Stimulated activated CD4-positive, alpha-beta T cell treated with anti-CD3 and anti-CD28 coated beads, Interleukin-2, amount 100 ng/mL, for 24 hours (primary cell): Measurements from ENCODE around the gene GSTT2.
"Not testable (repeated sequence)": the region's sequence is repeated elsewhere in the genome, so short reads cannot be mapped to it uniquely, and the experiment has no call there.

Experiments
- DNase-seq, 2 donors: peaks; one replicate each; pipeline ENCODE4 v3.0.0-alpha.2; 2020

GSTT2 gene

GRCh38 chr22:23974836-23975352, 5.0 kb upstream of the GSTT2 start:
- not testable (repeated sequence) for DNase-seq

DNA sequence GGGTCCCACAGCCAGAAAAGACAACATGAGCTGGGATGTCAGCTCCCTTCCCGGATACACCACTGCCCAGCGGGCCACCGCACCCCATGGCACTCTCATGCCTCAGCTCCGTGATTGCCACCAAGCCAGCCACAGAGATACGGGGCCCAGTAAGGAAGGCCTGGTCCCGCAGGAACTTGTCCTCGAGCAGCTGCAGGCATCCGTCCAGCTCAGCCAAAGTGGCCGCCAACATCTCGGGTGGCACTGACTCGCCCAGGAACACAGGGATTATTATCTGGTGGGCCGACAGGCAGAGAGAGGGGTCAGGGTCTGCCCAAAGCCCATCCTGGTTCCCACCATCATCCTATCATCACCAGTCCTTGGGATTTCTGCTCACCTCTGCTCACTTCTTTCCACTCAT, 2.6 kb upstream of the GSTT2 start:
- DNase-seq = not testable (repeated sequence)

DNA sequence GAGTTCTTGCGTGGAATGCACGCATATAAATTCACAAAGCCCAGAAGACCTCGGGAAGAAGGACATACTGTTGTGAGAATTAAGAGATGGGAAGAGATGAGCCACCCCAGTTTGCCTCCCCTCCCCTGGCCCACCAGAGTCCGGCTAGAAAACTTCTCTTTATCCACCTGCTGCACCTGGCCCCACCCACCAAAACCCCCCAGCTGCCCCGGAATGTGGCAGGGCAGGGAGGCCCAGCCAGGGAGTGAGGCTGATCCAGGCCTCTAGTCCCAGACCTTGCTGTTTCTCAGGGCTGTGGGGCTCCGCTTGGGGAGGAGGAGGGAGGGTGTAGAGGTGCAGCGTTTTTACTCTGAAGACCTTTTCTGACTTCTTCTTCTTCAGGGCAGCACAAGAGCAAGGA, 633 bp downstream of the GSTT2 start:
- not testable (repeated sequence) for DNase-seq

- peak; percentile 10 to 84 for DNase-seq
Observed at GRCh38 chr22:23984430-23984829, 4.5 kb downstream of the GSTT2 start.

DNA sequence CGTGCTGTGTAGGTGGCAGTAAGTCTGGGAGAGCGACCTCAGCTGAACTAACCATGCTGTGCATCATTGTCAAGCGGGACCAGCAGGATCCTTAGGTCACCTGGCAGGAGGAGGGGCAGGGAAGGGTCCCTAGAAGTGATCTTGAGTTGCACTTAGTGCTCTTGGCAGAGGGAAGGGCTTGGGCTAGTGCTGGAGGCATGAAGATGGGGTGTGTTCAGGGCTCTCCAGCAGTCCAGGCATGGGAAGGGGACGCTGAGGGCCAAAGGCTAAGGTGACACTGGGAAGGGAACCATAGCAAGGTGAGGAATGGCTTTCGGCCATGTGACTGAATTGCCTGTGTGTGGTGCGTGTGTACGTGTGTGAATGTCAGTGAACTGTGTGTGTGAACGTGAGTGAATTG, 6.2 kb downstream of the GSTT2 start:
- not testable (repeated sequence) for DNase-seq

DNA sequence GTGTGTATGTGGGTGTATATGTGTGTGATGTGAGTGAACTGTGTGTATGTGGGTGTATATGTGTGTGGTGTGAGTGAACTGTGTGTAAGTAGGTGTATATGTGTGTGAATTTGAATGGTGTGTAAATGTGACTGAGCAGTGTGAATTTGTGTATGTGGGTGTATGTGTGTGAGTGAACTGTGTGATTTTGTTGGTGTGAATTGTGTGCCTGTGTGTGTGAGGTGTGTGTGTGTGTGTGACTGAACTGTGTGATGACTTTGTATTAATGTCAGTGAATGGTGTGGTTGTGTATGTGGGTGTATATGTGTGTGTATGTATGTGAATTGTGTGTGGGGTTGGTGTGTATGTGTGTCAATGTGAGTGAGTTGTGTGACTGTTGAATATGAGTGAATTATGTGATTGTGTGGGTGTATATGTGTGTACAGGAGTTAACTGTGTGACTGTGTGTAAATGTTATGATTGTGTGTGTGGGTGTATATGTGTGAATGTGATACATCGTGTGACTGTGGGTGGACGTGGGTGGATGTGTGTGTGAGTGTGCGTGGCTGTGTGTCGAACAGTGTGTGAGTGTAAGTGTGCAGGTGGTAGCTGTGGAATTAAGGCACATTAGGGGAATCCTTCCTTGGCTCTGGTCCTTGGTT, 6.7 kb downstream of the GSTT2 start:
- DNase-seq = not testable (repeated sequence)

DNA sequence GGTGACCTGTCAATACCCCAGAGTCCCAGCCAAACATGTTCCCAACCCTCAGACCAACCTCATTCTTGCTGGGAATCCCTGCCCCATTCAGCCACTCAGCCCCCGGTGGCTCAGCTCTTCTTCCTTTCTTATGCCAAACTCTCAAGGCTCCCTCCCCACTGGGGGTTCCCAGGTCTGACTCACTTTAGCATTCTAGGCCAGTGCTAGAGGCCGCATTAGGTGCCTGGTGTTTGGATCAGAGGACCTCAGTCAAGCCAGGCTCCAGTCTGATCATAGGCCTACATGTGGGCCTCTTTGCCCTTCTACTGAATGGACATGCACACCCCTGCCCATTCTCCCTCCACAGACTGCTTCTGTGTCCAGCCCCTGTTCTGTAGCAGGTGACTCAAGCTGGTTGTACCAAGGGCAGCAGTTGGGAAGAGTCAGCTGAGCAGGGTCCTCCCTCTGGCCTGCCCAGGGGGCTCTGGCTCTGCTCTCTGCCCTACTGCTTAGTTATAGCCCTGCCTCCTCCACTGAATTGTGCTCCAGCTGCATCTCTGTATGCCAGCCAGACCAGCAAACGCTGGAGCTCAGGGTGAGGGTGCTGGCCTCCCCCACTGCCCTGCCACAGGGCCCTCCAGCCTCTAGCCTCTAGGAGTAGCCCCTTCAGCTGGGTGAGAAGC, 9.8 kb downstream of the GSTT2 start:
- not testable (repeated sequence) for DNase-seq

DNA sequence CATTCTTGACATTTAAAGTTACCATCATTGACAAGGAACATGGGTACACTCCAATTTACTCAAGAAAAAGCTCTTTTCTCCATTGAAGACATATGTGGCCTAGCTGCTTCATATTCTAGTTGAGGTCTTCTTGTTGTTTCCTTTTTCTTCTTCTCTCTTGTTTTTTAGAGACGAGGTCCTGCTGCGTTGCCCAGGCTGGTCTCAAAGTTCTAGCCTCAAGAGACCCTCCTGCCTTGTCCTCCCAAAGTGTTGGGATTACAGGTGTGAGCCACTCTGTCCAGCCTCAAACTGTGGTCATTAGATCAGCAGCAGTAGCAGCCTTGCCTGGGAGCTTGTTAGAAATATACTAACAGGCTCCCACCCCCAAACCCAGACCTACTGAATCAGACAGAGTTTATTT, 13.1 kb downstream of the GSTT2 start:
- not testable (repeated sequence) for DNase-seq

DNA sequence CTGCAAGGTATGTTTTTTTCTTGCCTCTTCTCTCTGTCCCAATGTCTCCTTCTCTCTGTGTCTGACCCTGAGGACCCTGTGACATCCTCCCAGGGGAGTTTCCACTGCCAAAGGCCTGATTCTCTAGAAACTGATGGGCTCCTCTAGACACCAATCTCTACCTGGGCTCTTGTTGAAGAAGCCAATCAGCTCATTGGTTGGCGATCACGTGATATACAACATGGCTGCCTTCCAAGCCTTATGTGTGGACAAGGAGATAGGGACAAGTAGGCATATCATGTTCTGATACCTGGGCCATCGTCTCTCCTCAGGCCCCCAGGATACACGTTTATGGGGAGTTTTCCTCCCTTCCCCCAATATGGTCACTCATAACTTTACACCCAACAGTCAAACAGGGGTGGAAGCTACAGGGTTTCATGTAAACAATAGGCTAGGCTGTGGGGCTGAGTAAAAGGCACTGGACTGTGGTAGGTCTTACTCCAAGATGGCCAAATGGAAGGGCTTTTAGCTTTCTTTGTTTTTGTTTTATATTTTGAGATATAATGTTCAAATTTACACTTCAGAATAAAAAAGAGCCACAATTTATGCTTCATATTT, 13.7 kb downstream of the GSTT2 start:
- not testable (repeated sequence) for DNase-seq

DNA sequence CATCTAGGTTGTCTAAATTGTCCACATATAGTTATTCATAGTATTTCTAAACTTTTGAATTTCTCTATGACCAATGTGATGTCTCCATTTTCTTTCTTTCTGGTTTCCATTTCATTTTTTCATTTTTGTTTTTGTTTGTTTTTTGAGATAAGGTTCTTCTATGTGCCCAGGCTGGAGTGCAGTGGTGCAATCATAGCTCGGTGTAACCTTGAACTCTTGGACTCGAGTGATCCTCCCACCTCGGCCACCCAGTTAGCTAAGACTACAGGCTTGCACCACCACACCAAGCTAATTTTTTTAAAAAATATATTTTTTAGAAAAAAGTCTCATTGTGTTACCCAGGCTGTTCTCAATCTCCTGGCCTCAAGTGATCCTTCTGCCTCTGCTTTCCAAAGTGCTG, 17.2 kb downstream of the GSTT2 start:
- DNase-seq = no peak

DNA sequence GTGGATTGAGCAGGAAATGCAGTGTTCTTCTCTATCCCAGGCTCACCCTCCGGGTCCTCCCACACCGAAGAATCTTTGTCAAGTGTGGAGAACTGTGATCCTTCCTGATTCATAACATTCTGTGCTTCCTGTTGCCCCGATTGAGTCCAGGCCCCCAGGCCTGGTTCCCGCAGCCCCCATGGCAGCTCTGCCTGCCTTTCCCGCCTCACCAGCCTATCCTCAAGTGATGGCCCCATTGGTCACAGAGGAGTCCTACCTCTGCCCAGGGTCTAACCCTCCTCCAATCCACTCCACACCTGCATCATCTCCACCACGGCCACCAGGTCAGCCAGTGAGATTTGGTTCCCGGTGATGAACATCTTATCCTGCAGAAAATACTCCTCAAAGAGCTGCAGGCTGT, 19.8 kb downstream of the GSTT2 start:
- DNase-seq = not testable (repeated sequence)

DNA sequence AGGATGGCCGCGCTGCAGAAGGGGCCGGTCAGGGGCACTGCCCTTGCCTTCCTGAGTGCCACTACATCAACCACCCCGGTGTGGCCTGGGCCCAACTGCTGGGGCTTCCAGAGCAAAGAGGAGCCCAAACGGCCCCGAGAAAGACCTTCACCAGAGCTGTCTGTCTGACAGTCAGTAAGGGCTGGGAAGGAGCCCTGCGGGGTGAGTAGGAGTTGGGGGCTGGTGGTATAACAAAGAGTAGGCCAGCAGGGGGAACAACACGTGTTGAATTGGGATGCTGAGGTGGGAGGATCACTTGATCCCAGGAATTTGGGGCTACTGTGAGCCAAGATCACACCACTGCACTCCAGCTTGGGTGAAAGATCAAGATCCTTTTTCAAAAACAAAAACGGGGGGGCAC, 21.4 kb downstream of the GSTT2 start:
- DNase-seq = no peak

- DNase-seq = no peak
Observed at GRCh38 chr22:24002272-24002671, 22.3 kb downstream of the GSTT2 start.

DNA sequence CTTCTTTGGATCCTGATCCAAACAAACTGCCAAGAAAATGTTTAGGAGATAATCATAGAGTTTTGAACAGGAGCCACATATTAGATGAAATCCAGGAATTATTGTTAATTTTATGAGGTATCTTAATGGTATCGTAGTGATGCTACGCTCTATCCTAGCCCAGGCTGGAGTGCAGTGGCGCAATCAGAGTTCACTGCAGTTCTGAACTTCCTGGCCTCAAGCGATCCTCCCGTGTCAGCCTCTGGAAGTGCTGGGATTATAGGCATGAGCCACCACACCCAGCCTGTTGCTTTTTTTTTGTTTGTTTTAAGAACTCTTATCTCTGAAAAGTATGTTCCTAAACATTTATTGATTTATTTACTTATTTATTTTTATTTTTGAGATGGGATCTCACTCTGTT, 22.9 kb downstream of the GSTT2 start:
- no peak for DNase-seq

DNA sequence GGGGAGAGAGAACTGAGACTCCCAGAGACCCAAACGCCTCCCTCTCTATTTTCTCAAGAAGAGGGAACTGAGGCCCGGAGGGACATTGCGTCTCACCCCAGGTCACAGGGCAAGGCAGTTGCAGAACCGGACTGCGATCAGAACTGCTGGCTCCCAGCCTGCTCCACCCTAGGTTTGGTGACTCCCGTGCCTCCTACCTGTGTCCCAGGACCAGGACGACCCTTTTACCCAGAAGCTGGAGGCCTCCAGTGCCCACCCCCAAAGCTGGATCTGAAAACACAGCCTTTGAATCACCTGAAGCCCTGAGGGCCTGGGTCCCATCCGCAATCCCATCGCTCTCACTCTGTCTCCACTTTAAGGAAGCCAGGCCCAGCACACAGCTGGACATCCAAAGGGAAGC, 24.0 kb downstream of the GSTT2 start:
- no peak for DNase-seq

DNA sequence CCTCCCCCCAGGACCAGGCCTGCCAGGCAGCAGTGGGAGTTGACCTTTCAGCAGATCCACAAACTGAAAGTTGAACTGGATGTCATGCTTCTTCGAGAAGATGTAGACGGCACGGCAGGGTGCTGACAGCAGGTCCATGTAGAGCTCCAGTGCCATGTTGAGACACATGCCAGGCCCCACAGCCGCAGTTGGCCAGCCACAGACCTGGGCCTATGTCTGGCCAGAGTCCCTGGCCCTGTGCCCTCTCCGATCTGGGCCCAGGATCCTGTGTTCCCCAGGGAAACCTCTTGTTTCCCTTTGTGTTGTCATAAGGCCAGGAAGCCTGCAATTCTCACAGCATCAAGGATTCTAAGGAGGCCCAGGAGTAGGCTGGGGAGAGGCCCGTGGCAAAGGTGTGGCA, 25.3 kb downstream of the GSTT2 start, which contains the start of gene GSTT4:
GSTT4 (minus strand) TSS at position 253 of the 400 bp plus-strand sequence; CDS start at position 156, 97 bp downstream.
- DNase-seq = no peak

DNA sequence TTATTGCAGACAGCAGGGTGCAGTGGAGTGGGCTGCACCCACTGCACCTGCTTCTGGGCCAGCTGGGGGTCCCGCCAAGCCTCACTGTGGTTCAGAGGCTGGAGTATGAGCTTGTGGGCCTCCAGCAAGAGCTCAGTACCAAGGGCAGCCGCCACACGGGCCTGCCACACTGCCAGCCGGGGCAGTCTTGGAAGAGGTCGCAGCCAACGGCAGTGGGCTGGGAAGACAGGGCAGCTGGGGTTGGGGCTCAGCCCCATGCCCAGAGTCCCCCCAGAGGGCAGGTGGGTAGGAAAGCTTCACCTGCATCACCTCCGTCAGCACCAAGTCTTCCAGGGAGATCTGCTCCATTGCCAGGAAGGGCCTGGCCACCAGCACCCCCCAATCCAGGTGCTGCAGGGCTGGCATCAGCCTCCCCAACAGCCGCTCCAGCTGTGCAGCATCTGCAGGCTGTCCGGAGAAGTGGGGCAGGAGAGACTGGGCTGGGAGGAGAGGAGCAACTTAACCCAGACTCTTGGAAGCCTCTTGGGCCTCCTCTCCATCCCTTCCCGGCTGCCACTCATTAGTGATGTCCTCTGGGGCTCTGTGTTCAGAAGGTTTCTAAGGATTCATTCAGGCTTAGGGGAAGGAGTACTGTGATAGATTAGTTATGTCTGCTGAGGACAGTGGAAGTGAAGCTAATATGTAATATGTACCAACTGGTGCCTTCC, 26.4 kb downstream of the GSTT2 start:
- no peak for DNase-seq

- no peak for DNase-seq
Observed at GRCh38 chr22:24006914-24007214, 26.9 kb downstream of the GSTT2 start.

DNA sequence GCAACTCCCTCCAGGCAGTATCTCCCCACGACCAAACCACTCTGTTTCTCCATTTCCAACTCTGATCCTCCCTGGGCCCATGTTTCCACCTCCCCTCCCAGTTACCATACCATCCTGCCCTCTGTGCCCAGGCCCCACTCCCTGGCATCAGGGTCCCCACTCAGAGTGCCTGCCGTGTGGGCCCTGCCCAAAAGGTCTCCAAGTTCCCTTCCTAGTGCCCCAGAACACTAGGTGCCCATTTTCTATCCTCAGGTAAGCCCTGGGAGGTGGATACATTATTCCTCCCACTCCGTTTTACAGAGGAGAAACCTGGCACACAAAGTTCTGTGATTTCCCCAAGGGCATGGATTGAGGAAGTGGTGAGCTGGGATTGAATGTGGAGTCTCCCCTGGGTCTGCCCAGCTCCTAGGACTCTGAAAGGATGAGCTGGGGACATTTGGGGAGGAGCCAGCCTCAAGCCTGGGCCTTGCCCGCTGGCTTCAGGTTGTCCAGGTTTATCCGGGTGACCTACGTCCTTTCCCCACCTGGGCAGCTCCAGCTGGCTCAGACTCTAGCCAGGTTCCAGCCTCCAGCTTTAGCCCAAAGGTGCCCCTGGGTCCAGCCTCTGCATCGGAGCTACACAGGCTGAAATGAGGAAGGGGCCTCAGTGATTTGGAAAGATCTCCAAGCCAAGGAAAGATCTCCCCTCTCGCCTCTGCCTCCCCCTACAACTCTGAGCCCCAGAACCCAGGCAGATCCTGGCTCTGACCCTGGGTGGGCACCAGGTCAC, 27.5 kb downstream of the GSTT2 start:
- no peak for DNase-seq

- no peak for DNase-seq
Observed at GRCh38 chr22:24008022-24008283, 28.0 kb downstream of the GSTT2 start.

GRCh38 chr22:24008381-24009226, 28.7 kb downstream of the GSTT2 start:
- no peak for DNase-seq
